GM21825 (cell line): ENCODE results near the gene SNX3.

Source experiments
- ATAC-seq: cut with Tn5 transposase; IDR thresholded peaks from one replicate; pipeline ENCODE4 v1.9.1; 2021; ENCODE audit warnings: mild to moderate bottlenecking, moderate library complexity; ENCODE audit not compliant: unreplicated experiment

The SNX3 gene

DNA sequence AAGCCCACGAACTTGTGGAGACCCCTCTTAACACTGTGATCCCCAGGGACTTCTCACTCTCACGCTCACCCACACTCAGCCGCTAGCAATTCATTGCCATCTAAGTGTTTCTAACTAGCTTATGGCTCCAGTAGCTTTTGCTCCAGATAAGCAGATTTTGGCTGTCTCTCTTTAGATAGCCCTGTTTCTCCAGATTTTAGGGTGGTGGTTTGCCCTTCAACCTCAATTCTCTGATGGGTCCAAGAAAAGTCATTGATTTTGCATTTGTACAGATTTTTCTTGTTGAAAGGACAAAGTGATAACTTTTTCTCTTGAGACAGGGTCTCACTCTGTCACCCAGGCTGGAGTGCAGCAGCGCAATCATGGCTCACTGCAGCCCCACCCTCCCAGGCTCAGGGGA, 53.8 kb downstream of the SNX3 start:
- ATAC-seq = no peak

DNA sequence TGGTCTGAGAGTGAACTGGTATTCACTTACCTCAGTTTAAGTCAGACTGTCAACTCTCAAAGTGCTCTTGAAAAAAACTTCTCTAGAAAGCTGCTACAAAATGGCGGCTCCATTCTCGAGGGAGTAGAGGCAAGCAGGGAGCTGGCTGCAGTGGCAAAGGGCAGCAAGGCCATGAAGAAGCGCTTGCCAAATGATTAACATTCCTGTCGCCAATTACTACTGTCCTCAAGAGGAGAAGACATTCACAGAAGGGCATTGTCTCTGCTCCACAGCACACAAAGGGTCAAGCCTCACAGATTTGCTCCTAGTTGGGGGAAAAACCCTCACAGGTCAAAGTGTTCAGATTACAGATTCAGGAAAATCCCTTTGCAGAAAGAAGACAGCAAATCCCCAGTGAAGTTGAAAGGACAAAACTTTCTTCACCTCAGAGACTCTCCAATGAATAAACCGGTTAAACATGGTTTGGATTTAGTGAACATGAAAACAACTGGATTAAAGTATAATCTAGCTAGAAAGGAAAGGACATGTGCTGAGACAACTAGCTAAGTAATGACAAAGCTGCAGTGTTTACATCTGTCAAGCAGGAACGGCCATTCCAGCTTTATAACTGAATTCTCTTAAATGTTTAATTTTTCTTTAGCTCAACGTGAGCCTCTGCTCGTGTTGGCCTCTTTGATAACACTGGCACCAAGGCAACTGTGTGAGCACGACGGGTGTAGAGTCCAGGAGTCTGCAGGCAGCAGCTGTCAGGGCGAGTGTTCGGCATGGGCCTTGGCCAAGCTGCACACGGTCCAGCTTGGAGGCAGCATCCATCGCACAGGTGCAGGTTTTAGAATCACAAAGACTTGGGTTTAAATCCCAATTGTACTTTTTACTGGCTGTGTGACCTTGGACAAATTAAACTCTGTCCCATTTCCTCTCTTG, 57.4 kb downstream of the SNX3 start:
- no peak for ATAC-seq

DNA sequence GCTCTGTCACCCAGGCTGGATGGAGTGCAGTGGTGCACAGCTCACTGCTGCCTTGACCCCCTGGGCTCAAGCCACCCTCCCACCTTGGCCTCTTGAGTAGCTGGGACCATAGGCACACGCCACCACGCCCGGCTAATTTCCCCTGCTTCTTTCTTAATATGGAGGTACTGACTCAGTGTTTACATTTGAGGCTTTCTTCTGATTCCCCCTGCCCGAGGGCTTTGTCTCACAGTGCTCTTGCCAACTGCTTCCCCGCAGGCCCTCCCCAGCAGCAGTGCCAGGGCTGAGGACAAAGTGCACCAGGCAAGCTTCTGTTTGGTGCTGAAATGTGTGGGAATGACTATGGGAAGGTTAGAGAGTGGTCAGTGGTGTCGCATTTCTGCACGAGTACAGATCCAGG, 60.2 kb downstream of the SNX3 start:
- no peak for ATAC-seq

DNA sequence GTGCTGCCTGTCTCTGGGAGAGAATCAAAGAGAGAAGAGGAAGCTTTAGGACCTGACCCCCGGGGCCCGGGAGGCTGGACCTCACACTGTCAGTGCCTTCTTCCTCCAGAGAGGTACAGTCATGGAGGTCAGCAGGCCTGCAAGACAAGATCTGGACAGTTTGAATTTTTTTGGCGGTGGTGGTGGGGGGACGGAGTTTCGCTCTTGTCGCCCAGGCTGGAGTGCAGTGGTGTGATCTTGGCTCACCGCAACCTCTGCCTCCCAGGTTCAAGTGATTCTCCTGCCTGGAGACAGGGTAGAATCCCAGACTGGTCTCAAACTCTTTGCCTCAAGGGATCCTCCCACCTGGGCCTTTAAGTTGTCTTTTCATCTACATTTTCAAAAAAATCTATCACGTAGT, 60.7 kb downstream of the SNX3 start:
- ATAC-seq = no peak

DNA sequence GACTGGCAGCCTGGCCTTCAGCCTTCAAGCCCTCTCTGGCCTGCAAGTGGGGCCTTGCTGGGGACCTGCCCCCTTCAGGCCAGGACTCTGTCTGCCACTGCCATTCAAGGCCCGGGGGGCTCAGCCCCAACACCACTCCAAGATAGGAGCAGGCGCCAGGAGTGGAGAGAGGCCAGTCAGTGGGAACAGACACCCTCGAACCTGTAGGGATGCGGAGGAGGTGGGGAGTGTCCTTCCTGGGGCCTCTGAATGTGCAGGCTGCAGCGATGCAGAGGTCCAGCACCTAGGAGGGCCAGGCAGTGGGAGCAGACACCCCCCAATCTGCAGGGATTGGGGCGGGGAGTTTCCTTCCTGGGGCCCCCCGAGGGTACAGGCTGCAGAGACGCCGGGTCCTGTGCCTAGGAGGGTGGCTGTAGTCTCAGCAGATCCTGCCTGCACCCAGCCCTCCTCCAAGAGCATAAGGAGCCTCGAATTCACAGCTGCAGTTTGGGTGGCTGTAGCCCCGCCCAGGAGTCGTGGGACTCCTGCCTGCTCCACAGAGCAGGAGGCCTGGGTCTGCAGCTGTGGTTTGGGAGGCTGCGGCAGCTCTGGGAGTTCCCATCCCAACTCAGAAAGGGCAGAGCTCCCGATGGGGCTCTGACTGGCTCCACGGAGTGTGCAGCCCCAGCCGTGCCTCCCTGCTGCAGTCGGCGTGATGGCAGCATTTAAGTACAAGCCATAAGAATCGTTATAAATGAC, 61.9 kb downstream of the SNX3 start:
- no peak for ATAC-seq

DNA sequence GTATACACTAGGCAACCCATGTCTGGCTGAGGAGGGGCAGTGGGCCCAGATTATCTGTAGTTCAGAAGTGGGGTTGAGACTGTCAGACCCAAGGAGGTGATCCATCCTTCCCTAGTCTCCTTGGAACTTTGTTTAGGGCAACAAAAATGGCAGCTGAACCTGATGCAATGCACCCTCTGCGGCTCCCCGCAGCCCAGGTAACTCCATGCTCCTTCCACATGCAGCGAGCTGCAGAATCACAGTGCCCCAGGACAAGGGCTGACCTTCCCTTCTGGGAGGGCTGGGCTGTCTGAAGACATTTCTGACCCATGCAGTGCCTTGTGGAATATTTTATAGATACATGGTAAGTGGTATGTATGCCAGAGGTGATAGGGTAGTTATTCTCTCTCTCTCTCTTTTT, 65.6 kb downstream of the SNX3 start:
- no peak for ATAC-seq

DNA sequence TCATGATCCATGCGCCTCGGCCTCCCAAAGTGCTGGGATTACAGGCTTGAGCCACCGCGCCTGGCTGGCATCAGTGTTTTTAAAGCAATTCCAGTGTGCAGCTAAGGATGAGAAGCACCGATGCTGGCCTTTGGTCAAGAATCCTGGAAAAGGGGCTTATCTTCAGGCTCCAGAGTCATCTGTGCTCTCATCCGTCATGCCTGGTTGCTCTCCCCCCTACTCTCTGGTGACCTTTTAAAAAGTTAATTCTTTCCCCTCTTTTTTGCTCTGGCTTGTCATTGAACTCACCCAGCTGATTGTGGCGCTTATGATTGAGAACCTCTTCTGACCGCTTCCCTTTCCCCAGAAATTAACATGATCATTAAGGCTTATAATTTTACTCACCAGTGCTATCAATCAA, 66.3 kb downstream of the SNX3 start:
- ATAC-seq = no peak

DNA sequence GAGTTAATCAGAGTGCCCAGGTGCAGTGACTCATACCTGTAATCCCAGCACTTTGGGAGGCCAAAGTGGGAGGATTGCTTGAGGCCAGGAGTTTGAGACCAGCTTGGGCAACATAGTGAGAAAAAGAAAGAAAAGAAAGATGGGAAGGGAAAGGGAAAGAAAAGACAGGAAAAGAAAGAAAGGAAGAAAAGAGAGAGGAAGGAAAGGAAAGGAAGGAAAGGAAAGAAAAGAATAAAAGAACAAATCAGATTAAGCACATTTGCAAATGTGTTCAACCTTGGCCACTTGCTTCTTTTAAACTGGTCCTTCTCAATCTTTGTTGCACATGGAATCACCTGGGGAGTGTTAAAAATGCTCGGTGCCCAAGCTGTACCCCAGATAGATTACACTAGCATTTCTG, 67.0 kb downstream of the SNX3 start:
- ATAC-seq = no peak

DNA sequence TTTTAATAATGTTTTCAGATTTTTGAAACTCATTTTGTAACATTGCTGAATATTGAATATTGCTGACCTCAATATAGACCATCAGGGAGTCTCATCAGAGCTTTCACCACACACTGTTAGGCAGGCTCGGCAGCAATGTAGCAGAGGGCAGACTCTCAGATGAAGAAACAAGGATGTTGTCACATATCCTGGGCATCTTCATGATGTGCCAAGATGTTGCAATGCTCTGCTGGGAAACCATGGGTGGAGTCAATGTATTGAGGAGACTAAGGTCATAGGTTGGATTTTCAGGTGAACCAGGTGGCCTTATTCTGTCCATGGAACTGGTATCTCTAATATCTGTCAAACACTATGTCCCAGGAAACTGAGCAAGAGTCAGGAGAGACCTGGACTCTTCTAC, 67.7 kb downstream of the SNX3 start:
- no peak for ATAC-seq

DNA sequence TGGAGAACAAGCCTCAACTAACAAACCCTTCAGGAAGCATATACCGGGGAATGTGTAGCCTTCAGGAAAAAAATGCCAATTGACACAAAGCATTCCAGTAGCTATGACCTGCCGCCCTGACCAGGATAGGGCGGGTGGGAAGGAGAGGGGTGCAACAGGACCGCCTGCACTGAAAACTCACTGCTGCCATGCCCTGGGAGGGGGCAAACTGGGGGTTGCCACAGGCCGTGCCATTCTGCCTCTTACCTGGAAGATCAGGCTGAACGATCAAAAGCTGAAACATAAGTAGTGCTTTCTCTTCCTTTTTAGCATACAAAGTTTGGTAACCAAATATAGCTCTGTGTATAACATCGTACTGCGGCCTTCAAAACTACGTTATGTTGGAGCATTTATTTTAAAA, 73.3 kb downstream of the SNX3 start:
- no peak for ATAC-seq

DNA sequence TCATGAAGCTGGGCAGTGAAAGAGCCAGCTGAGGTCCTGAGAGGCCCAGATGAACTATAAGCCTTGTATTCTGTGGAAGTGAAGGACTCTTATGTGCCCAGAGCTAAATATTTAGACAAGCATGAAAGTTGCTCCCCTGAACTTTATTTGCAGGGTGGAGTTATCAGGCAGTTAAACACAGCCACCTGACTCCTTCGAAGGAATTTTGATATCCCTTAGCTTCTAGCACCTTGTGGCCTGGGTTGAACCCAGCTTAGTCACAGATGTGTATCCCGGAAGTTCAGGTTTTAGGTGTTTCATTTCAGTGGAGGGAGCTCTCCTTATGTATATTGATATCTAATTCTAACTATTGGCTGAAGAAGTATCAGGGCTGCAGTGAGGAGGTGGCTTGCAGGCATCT, 74.6 kb downstream of the SNX3 start:
- no peak for ATAC-seq

DNA sequence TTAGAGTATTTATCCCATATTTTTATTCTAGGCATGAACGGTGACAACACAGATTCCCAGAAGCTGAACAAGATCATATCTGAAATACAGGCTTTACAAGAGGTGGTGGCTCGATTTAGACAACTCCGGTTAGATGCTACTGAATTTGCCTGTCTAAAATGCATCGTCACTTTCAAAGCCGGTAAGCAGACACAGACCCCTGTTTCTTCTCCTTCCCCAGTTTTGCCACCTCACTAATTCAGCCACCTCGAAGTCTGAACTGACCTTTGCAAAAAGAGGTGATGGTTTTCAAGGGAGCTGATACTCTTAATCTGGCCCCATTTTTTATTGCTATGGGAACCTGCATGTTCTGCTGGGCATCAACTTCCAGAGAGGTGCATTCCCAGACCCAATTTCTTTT, 80.1 kb downstream of the SNX3 start:
- ATAC-seq = no peak

DNA sequence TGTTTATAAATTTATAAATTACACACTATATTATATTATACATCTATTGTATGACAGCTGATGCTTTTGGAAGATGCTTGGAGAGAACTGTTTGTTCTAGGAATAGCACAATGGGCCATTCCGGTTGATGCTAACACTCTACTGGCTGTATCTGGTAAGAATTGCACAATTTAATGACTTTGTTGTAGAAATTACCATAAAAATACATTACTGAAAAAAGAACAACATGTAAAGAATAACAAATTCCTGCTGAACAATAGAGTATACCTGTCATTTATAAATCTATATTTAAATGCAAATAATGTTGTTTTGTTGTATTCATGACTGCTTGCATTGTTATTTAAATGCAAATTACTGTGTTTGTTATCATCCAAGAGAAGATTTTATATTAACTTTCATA, 80.6 kb downstream of the SNX3 start:
- ATAC-seq = no peak

DNA sequence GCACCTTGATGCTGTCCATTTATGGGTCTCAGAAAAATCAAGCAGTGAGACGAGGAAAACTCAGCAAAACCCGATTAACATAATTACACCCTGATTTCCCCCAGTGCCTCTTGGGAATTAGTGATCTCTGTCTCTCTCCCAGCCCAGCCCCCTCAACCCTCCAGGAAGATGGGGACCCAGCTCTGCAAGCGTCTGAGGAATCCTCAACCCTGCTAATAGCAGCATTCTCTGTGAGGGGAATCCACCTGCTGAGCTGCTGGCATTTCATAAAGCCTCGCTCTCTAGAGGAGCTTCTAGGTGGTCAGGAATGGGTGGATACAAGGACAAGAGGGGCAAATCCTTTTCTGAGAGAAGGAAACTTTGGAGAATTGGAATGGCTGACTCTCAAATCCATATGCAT, 81.1 kb downstream of the SNX3 start:
- ATAC-seq = no peak

DNA sequence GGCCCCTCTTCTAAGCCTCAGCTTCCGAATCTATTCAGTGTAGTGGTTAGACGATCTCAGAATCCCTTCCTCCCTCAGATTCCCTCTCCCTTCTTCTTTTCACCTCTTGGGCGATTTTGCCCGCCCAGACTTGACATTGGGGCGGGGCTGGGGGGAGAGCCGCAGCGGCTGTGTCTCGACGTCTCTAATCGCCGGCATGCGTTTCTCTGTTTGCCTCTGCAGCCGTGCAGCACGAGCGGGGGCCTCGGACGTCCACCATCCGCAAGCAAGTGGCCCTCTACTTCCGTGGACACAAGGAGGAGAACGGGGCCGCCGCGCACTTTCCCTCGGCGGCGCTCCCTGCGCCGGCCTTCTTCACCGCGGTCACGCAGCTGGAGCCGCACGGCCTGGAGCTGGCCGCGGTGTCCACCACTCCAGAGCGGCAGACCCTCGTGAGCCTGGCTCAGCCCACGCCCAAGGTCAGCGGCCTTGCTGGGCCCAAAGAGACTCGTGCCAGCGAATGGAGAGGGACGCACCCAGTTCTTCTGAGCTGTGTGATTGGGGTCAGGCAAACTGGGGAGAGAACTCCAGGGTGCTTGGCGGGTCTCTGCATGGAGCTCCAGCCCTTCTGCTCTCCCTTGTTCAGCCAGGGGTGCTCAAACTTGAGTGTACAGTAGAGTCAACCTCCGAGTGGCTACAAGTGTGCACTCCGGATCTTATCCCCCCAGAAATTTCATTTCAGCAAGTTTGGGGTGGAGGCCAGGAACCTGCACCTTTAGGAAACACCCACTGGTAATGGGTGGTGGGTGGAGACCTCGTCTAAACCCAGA, 84.4 kb downstream of the SNX3 start:
- no peak for ATAC-seq

DNA sequence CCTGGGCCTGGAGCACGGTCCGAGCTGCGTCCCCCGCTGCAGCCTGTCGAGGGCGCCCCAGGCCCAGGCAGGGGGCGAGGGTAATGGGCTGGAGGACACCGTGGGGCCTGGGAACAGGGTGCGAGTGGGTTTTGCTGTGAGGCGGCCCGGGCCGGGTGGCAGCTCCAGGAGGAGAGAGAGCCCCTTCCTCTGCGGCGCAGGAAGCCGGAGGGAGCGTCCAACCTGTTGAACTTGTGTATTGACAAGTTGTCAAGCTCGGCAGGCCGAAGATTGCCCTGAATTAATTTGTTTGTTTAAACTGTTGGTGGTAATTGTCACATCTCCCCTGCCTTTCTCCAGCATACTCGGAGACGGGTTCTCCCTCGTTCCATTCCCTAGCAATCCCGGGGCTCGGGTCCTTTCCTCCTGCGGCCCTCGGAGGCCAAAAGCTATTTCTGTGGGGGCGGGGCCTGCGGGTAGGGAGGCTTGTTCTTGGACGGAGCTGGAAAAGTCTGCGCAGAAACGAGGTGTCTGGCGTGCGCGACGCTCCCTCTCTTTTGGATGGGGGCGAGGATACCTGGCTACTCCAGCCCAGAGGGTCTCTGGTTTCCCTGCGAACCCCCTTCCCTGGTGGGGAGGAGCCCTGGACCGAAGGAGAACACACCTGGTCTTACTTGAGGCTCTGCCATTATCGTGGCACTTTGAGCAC, 85.1 kb downstream of the SNX3 start:
- no peak for ATAC-seq

DNA sequence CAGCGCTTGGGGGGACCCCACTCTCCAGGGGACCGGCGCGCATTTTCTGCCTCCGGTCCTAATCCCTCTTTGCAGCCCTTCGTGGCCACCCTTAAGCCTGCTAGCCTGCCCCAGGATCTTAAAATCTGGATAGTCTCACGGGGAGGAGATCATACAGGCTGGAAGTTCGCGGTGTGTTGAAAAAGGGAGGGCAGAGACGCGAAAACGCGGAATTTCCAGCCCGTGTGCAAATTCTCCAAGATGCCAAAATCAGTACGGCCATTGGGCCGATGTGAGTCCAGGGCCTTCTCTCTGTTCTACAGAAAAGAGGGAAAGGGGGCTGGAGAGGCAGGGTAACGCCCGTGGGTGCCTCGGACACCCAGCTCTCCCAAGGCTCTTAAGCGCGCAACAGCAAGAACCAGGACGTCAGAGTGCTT, 85.7 kb downstream of the SNX3 start:
- ATAC-seq = no peak

DNA sequence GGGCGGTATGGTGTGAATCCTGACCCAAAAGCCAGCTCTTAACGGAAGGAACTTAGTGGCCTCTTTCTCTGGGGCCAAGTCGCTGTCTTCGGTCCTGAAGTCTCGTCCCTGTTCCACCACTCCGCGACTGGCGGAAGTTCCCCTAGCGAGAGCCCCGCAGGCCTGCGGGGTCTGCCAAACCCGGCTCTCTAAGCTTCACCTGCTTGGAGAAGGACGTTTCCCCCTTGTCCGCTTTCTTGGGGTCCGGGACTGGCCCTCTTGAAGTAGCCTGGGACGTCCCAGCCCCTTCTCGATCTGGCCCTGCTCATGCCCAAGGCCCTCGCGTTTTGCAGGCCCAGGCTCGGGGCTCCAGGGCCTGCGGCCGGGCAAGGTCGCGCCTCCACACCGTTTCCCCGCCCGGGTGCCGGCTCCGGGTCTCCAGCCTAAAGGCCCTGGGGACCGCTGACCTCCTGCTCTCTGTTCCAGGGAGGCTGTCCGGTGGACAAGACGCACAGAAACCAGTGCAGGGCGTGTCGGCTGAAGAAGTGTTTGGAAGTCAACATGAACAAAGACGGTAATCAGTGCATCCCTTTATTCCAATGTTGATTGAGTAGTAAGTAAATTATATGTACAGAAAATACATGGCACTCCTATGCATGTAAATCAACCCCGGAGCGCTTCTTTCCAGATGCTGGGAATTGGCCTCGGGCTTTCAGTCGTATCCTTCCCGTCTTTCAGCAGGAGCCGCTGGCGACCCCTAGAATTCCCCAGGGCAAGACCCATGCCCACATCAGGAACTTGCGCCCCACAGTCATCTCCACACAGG, 86.3 kb downstream of the SNX3 start:
- no peak for ATAC-seq

DNA sequence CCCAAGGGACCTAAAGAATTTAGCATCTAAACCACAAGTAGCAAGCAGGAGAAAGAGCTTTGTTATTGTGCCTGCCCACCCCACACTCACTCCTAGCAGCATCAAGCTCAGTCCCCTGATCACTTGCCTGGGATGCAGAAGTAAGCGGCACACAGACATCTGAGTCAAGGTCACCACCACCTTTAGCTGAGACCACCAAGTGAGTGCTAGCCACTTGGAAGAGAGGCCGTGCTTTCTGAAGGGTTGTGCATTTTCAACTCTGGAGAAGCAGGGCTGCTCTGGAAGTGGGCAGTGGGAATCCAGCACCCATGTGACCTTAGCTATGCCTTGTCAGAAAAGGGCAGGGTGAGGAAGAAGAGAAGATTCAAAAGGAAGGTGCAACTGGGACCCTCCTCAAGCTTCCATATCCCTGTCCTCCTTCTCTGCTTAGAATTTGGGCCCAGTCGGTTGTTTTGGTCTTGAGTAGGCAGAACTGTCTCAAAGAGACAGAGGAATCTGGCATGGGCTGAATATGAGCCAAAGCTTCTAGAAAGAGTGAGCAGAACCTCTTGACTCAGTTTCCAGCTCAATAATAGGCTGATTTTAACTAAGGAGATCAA, 88.8 kb downstream of the SNX3 start:
- ATAC-seq = no peak
